ENCODE measurements around the gene WIPI1.

WIPI1 gene

DNA sequence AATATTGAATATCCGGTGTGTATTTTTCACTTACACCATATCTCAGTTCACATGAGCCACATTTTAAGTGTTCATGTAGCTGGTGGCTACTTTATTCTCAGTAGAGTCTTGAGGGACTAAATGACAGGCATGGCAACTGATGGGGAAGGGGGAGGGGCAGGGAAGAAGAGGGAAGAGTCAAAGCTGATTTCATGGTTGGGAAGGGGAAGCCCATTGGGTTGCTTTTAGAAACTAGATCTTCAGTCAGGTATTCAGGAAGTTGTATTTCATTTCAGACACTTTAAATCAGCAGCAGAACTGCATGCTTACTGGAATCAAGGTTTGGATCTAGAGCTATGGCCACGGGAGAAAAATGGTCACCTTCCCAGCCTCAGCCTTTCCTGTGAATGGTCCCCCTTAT, 2.9 kb upstream of the WIPI1 start:
- DNase-seq (ENCODE audit: extremely low spot score): no peak
- CTCF ChIA-PET: interaction anchor here (1.4 kb wide), 1 partner anchor 61 kb away, joined by 4 read pairs; no protein-coding TSS in a partner anchor
- TF ChIP-seq FOXA1 (IDR thresholded peaks at IDR 0.05) (no peak), LEF1 (IDR thresholded peaks at IDR 0.05; ENCODE audit: borderline replicate concordance) (no peak), HDGF (IDR thresholded peaks at IDR 0.05; ENCODE audit: borderline replicate concordance) (no peak), SP1 (IDR thresholded peaks at IDR 0.05) (no peak), NFRKB (IDR thresholded peaks at IDR 0.05) (no peak), ARNT (IDR thresholded peaks at IDR 0.05) (no peak), TARDBP (IDR thresholded peaks at IDR 0.05) (no peak), FOXM1 (IDR thresholded peaks at IDR 0.05; ENCODE audit: borderline replicate concordance) (no peak), CTBP1 (IDR thresholded peaks at IDR 0.05; ENCODE audit: borderline replicate concordance) (no peak), SUZ12 (IDR thresholded peaks at IDR 0.05) (no peak), FOXK2 (IDR thresholded peaks at IDR 0.05) (no peak), L3MBTL2 (conservative IDR thresholded peaks at IDR 0.05) (no peak)
- TF ChIP-seq, protein P1, sequence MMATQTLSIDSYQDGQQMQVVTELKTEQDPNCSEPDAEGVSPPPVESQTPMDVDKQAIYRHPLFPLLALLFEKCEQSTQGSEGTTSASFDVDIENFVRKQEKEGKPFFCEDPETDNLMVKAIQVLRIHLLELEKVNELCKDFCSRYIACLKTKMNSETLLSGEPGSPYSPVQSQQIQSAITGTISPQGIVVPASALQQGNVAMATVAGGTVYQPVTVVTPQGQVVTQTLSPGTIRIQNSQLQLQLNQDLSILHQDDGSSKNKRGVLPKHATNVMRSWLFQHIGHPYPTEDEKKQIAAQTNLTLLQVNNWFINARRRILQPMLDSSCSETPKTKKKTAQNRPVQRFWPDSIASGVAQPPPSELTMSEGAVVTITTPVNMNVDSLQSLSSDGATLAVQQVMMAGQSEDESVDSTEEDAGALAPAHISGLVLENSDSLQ (IDR thresholded peaks at IDR 0.05): no peak
- POLR2A ChIA-PET: interaction anchor here (0.8 kb wide), 1 partner anchor 52 kb away, joined by 3 read pairs; the partner anchor contains the start of gene PRKAR1A

DNA sequence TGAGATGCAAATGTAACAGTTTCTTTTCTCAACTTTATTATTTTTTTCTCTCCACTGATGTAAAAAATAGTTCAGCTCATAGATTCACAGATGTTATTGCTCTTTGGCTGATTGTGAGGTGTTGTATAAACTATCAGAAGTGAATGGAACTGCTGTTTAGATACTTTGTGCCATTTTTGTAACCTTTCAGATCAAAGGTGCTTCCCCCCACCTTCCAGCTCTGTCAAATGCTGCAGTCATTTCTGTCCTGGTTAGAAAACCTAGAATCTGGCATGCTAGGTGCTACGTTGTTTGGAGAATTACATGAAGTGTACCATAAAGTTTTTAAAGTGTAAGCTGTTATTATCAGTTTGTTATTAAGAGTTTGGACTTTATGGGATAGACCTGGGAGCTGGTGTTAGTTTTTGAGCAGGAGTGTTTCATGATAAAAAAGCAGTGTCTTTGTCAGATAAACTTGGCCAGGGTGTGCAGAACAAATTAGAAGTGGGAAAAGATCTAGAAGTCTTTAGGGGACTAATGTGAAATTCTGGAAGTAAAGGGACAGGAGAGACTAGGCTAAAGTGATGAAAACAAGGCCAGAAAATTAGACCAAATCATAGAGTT, 1.8 kb upstream of the WIPI1 start:
- ChIA-PET POLR2A (interaction anchor here (4.1 kb wide), 1 partner anchor 211 kb away, joined by 19 read pairs; the partner anchor contains the start of gene AMZ2), CTCF (interaction anchor here (0.9 to 1.5 kb wide), 4 partner anchors 13 to 60 kb away, joined by 3 to 4 read pairs (median 4); no protein-coding TSS in a partner anchor)
- TF ChIP-seq ELF4 (IDR thresholded peaks at IDR 0.05) (no peak), LEF1 (IDR thresholded peaks at IDR 0.05; ENCODE audit: borderline replicate concordance) (no peak), ARNT (IDR thresholded peaks at IDR 0.05) (no peak), FOXA1 (IDR thresholded peaks at IDR 0.05) (no peak), CTBP1 (IDR thresholded peaks at IDR 0.05; ENCODE audit: borderline replicate concordance) (no peak), FOXM1 (IDR thresholded peaks at IDR 0.05; ENCODE audit: borderline replicate concordance) (no peak), NFRKB (IDR thresholded peaks at IDR 0.05) (no peak), L3MBTL2 (conservative IDR thresholded peaks at IDR 0.05) (no peak), HDGF (IDR thresholded peaks at IDR 0.05; ENCODE audit: borderline replicate concordance) (no peak), FOXK2 (IDR thresholded peaks at IDR 0.05) (no peak), TARDBP (IDR thresholded peaks at IDR 0.05) (no peak)
- TF ChIP-seq, protein P1 (IDR thresholded peaks at IDR 0.05): no peak
- DNase-seq (ENCODE audit: extremely low spot score): no peak

DNA sequence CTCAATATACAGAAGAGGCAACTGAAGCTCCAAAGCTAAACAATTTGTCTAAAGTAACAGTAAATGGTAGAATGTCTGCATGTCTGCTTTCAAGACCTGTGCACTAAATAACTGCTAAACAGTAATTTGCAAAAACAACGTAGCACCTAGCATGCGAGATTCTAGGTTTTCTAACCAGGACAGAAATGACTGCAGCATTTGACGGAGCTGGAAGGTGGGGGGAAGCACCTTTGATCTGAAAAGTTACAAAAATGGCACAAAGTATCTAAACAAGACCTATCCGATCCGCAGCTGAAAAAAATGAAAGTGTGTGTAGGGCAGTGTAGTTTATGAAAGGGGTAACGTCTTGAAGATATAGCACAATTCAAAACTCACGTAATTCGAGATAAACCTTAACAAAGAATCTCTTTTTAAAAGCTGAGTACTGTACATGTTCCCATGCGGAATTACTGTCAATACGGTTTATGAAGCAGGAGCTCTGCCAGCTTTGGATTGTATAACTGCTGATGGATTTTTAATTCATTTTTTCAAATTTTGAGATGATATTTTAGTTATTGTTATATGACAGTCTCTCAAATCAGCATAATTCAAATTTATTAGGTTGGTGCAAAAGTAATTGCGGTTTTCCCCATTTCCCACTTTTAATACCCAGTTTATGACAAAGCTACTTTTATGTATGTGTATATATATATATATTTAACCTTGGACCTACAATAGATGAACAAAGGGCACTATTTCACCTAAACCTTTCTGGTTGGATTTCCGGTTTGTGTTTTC, 1.2 kb upstream of the WIPI1 start:
- POLR2A ChIA-PET: interaction anchor here (1.0 to 4.1 kb wide), 3 partner anchors 9 to 210 kb away, joined by 3 to 19 read pairs (median 4); partner anchors contain the start of genes AMZ2 and PRKAR1A
- CTCF ChIA-PET: interaction anchor here (1.0 to 1.5 kb wide), 3 partner anchors 22 to 301 kb away, joined by 3 to 4 read pairs (median 3); no protein-coding TSS in a partner anchor
- TF ChIP-seq L3MBTL2 (conservative IDR thresholded peaks at IDR 0.05): no peak
- TF ChIP-seq SP1 (IDR thresholded peaks at IDR 0.05): no peak
- TF ChIP-seq FOXA1 (IDR thresholded peaks at IDR 0.05): no peak
- TF ChIP-seq, protein P1 (IDR thresholded peaks at IDR 0.05): no peak
- peak; percentile 53; the same call in 1 of the 2 replicates for TF ChIP-seq ELF4 (IDR thresholded peaks at IDR 0.05)
- no peak for DNase-seq (ENCODE audit: extremely low spot score)

DNA sequence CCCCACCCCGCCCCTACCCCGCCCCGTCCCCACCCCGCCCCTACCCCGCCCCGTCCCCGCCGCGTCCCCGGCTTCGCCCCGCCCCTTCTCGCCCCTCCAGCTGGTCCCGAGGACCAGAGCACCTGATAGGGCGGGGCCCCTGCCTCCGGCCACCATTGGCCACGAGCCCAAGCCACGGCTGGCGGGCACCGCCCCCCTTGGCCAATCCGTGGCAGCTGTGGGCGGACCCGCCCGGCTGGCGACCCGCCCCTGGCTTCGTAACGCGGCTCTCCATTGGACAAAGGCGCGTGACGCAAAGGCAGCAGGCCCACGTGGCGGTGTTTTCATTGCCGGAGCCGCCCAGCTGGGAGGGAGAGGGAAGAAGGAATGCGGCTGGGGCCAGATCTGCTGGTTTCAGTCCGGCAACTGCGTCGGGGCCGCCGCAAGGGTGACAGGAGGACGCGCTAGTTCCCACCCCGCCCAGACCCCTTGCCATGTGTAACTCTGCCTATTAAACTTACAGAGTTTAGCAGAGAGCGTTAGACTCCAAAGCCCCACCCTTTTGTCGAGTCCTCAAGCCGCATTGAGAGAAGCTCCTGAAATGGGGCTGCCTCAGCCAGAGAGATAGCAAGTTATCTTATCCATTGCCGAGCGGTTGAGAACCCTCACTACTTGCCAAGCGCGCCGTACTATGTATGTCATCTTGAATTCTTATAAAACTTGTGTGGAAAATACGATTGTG, 403 bp upstream of the WIPI1 start:
- ChIA-PET CTCF (interaction anchor here (0.8 to 1.5 kb wide), 3 partner anchors 9 to 302 kb away, joined by 3 to 5 read pairs (median 4); no protein-coding TSS in a partner anchor), POLR2A (interaction anchor here (0.6 to 4.1 kb wide), 5 partner anchors 10 to 209 kb away, joined by 3 to 19 read pairs (median 4); partner anchors contain the start of genes AMZ2, ARSG and PRKAR1A)
- no peak for TF ChIP-seq NFRKB (IDR thresholded peaks at IDR 0.05)
- TF ChIP-seq, protein P1 (IDR thresholded peaks at IDR 0.05): no peak
- TF ChIP-seq FOXA1 (IDR thresholded peaks at IDR 0.05): no peak
- TF ChIP-seq L3MBTL2 (conservative IDR thresholded peaks at IDR 0.05): peak; percentile 37; the same call in 1 of the 2 replicates
- TF ChIP-seq FOXK2 (IDR thresholded peaks at IDR 0.05): peak; percentile 99
- TF ChIP-seq LEF1 (IDR thresholded peaks at IDR 0.05; ENCODE audit: borderline replicate concordance): no peak
- TF ChIP-seq HDGF (IDR thresholded peaks at IDR 0.05; ENCODE audit: borderline replicate concordance): no peak
- TF ChIP-seq ELF4 (IDR thresholded peaks at IDR 0.05): no peak
- TF ChIP-seq SP1 (IDR thresholded peaks at IDR 0.05): peak; percentile 66
- no peak for TF ChIP-seq BHLHE40 (IDR thresholded peaks at IDR 0.05; ENCODE audit: borderline replicate concordance)
- TF ChIP-seq ARNT (IDR thresholded peaks at IDR 0.05): no peak
- TF ChIP-seq FOXM1 (IDR thresholded peaks at IDR 0.05; ENCODE audit: borderline replicate concordance): no peak
- DNase-seq (ENCODE audit: extremely low spot score): peak; percentile 99

Measured in HEK293T (cell line).